Muscle layer of colon (tissue), 2 donors: Measurements from ENCODE around the gene SCAF1.

Experiments used
- H3K27ac ChIP-seq: one replicate; pipeline ENCODE4 v1.7.0; 2013; ENCODE audit warnings: low read depth, mild to moderate bottlenecking, low read length, moderate library complexity
- H3K27me3 ChIP-seq, 2 donors: one replicate each; pipeline ENCODE4 v1.7.0; 2013; ENCODE audit warnings: low read length in 2 of 2, mild to moderate bottlenecking in 2 of 2; ENCODE audit not compliant: insufficient read depth in 2 of 2, control insufficient read depth in 1 of 2
- H3K36me3 ChIP-seq: one replicate; pipeline ENCODE4 v1.7.0; 2013; ENCODE audit warnings: mild to moderate bottlenecking, low read length; ENCODE audit not compliant: insufficient read depth
- H3K4me1 ChIP-seq: one replicate; pipeline ENCODE4 v1.7.0; 2013; ENCODE audit warnings: mild to moderate bottlenecking, low read length; ENCODE audit not compliant: insufficient read depth
- H3K4me3 ChIP-seq, 2 donors: one replicate each; pipeline ENCODE4 v1.7.0; 2013; ENCODE audit warnings: low read length in 2 of 2, low read depth in 1 of 2, mild to moderate bottlenecking in 1 of 2, moderate library complexity in 1 of 2
- H3K9ac ChIP-seq: one replicate; pipeline ENCODE4 v1.7.0; 2013; ENCODE audit warnings: low read length
- H3K9me3 ChIP-seq: one replicate; pipeline ENCODE4 v1.7.0; 2013; ENCODE audit warnings: mild to moderate bottlenecking, low read length
- donor health status: abdominal sarcoma.
- donor health status: Adenocarcinoma of cecum.

Gene SCAF1

DNA sequence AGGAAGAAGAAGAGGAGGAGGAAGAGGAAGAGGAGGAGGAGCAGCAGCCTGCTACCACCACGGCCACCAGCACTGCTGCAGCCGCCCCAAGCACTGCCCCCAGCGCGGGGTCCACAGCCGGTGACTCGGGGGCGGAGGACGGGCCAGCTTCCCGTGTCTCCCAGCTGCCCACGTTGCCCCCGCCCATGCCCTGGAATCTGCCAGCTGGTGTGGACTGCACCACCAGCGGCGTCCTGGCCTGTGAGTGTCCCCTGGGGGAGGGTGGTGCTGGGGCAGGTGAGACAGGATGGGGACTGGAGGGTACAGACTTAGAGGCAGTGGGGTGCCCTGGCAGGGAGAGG is 11.4 kb downstream of the SCAF1 start:
- H3K9me3 ChIP-seq: no peaks in the 10 kb centered on the region
- H3K4me3 ChIP-seq: no peak overlapping the region
- H3K36me3 ChIP-seq: peaks cover 62% of the 10 kb centered on the region

DNA sequence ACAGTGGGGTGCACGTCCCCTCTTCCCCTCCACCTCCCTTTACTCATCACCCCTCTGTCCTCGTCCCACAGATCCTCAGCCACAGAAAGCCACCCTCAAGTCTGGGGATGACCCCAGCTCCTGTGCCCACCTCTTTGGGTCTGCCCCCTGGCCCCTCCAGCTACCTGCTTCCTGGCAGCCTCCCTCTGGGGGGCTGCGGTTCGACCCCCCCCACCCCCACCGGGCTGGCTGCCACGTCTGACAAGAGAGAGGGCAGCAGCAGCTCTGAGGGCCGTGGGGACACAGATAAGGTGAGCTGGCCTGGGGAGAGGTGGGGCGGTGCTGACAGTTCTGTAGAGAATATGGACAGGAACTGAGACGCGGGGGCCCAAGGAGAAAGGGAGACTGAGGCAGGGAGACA is 12.6 kb downstream of the SCAF1 start:
- Histone ChIP-seq H3K27me3 (no peaks in the 10 kb centered on the region), H3K9ac (no peak overlapping the region), H3K27ac (no peak overlapping the region), H3K36me3 (peaks cover 69% of the 10 kb centered on the region), H3K9me3 (no peaks in the 10 kb centered on the region), H3K4me3 (no peak overlapping the region), H3K4me1 (no peaks in the 10 kb centered on the region)

More for the DNA sequence above, 11.4 kb downstream of the SCAF1 start:
- H3K4me1 ChIP-seq: no peaks in the 10 kb centered on the region
- no peaks in the 10 kb centered on the region for H3K27me3 ChIP-seq
- H3K27ac ChIP-seq: no peak overlapping the region
- no peak overlapping the region for H3K9ac ChIP-seq

DNA sequence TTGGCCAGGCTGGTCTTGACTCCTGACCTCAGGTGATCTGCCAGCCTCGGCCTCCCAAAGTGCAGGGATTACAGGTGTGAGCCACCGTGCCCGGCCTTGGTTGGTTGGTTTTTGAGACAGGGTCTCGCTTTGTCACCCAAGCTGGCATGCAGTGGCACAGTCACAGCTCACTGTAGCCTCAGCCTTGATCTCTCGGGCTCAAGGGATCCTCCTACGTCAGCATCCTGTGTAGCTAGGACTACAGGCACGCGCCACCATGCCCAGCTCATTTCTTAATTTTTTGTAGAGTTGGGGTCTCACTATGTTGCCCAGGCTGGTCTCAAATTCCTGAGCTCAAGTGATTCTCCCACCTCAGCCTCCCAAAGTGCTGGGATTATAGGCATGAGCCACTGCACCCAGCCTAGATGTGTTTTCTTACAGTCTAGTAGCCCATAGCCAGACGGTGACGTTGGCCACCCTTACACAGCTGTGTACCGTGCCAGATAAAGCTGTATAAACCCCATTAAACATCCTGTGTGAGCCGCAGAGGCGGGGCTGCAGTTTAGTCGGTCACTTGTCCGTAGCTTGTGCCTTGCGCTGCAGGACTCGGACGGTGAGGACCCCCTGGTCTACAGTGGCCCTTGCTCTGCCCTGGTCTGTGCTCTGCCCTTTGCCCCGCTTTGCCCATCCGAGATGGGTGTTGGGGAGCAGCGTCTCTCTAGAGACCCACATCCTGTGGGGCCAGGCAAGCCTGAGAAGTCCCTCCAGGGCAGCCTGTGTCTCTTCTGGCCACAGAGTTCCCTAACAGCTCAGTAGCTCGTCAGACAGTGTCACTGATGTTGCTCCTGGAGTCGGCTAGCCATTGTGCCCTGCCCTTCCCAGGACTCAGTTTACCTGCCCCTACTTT is 13.8 kb downstream of the SCAF1 start:
- Histone ChIP-seq H3K36me3 (peaks cover 69% of the 10 kb centered on the region), H3K27me3 (no peaks in the 10 kb centered on the region), H3K9me3 (no peaks in the 10 kb centered on the region), H3K4me3 (no peak overlapping the region), H3K27ac (no peak overlapping the region), H3K9ac (no peak overlapping the region), H3K4me1 (no peaks in the 10 kb centered on the region)

DNA sequence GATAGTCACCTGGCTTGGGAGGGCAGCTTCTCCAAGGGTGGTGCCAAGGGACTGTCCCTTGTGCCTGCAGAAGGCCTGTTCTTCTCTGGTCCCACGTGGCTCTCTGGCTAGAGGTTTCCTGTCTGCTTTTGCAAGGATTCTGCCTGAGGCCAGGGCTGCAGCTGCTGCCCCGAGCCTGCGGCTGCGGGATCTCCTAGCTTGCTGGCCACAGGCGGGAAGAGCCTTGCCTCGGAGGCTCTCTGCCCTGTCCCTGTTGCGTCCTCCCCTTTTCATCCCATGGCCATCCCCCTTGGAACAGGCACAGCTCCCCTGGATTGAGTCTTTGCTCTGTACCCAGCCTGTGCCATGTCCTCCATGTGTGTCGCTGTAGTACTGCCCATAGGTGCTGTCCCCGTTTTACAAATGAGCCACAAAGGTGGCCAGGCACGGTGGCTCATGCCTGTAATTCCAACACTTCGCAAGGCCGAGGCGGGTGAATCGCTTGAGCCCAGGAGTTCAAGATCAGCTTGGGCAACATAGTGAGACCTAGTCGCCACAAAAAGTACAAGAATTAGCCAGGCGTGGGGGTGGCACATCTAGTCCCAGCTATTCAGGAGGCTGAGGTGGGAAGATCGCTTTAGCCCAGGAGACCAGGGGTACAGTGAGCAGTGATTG is 14.6 kb downstream of the SCAF1 start:
- no peak overlapping the region for H3K27ac ChIP-seq
- H3K4me3 ChIP-seq: no peak overlapping the region
- H3K4me1 ChIP-seq: no peaks in the 10 kb centered on the region
- no peaks in the 10 kb centered on the region for H3K27me3 ChIP-seq
- no peaks in the 10 kb centered on the region for H3K9me3 ChIP-seq
- peaks cover 77% of the 10 kb centered on the region for H3K36me3 ChIP-seq
- no peak overlapping the region for H3K9ac ChIP-seq

DNA sequence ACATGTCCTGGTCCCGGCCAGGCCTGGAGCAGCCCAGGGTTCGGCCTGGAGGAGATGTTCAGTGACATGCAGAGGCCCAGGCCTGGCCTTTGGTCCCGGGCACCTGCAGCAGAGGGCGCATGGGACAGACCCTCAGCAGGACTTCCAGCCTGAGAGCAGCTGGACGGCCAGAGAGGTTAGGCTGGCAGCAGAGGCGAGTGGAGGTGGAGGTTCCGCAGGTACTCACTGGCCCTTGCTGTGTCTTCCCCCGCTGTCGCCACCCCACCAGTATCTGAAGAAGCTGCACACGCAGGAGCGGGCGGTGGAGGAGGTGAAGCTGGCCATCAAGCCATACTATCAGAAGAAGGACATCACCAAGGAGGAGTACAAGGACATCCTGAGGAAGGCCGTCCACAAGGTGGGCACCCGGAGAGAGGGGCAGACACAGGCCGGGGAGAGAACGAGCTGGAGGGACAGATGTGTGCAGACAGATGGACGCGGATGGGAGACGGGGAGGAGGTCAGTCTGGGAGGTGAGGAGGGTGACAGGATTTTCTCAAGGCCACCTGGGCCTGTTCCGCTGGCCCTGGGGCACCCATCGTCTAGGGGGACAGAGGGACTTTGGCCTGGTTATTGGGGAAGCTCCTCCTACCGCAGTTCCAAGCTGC is 15.6 kb downstream of the SCAF1 start:
- Histone ChIP-seq H3K9ac (no peak overlapping the region), H3K27me3 (no peaks in the 10 kb centered on the region), H3K4me3 (no peak overlapping the region), H3K4me1 (no peaks in the 10 kb centered on the region), H3K27ac (no peak overlapping the region), H3K36me3 (peaks cover 87% of the 10 kb centered on the region), H3K9me3 (no peaks in the 10 kb centered on the region)

DNA sequence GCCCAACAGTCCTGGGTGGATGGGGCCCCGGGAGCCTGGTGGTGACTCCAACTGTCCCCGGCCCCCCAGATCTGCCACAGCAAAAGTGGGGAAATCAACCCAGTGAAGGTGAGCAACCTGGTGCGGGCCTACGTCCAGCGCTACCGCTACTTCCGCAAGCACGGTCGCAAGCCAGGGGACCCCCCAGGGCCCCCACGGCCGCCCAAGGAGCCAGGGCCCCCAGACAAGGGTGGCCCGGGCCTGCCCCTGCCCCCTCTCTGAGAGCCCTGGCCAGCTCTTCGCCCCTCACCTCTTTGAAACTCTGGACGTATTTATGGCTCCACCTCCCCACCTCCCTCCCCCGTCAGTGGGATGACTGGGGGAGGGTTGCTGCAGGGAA is 16.1 kb downstream of the SCAF1 start:
- Histone ChIP-seq H3K4me1 (no peaks in the 10 kb centered on the region), H3K4me3 (no peak overlapping the region), H3K9ac (no peak overlapping the region), H3K9me3 (no peaks in the 10 kb centered on the region), H3K27me3 (no peaks in the 10 kb centered on the region), H3K36me3 (peaks cover 92% of the 10 kb centered on the region), H3K27ac (no peak overlapping the region)

DNA sequence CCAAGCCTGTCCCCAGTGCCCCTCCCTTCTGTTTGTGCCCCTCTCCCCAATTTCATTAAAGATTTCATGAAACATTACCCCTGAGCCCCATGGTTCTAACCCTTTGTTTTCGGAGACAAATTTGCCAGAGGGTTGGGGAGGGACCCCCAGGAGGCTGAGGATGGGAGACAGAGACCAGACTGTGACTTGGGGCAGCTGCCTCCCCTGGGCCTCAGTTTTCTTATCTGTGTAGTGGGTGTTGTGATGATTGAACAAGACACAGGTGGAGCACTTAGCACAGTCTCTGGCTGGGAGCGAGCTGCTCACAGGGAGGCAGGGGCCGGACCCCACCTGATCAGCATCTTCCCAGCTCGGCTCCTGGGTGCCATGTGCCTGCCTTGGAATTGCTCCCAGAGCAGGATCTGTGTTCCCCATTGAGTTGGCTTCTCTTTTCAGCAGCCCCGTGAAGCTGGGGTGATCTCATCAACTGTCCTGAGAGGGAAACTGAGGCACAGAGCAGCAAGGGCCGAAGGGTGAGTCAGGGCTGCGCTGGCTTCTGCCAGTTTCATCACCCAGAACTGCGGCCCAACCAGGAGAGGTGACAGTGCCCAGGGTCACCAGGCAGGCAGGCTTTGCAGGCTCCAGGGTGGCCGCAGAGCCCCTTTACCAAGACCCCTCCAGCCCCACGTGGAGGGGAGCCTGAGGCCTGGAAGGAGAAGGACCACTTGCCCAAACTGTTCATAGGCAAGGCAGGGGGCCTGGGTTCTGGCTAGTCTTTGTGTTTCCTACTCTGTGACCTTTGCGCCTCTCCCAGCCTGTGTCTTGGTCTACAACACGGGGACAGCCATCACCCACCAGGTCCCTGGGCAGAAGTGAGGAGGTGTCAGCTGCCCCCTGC is 16.8 kb downstream of the SCAF1 start:
- no peak overlapping the region for H3K27ac ChIP-seq
- no peaks in the 10 kb centered on the region for H3K9me3 ChIP-seq
- no peaks in the 10 kb centered on the region for H3K27me3 ChIP-seq
- H3K4me3 ChIP-seq: no peak overlapping the region
- H3K4me1 ChIP-seq: peaks cover 4% of the 10 kb centered on the region
- H3K9ac ChIP-seq: no peak overlapping the region
- H3K36me3 ChIP-seq: peaks cover 88% of the 10 kb centered on the region

DNA sequence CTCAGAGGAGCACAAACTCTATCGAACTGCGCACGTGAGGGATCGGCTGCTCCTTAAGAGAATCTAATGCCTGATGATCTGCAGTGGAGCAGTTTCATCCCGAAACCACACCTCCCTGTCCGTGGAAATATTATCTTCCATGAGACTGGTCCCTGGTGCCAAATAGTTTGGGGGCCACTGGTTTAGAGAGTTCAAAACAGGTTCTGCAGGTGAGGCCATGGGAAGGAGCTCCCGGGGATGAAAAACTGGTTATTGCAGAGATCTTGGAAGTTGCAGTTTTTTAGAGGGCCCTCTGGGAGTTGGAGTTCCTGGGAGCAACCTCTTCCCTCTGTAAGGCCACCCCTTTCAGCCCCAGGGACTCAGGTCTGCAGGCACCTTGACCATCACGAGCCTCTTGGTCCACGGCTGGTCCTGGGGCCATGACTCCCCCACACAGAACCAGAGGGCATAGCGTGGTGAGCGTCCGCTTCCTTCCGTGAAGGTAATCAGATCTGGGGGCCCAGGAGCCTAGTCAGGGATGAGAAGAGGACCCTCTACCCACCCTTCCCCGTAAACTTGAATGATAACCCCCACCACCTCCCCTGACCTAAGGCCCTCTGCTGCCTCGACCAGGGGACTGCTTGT is 18.4 kb downstream of the SCAF1 start:
- Histone ChIP-seq H3K27ac (no peak overlapping the region), H3K9ac (no peak overlapping the region), H3K36me3 (peaks cover 75% of the 10 kb centered on the region)

DNA sequence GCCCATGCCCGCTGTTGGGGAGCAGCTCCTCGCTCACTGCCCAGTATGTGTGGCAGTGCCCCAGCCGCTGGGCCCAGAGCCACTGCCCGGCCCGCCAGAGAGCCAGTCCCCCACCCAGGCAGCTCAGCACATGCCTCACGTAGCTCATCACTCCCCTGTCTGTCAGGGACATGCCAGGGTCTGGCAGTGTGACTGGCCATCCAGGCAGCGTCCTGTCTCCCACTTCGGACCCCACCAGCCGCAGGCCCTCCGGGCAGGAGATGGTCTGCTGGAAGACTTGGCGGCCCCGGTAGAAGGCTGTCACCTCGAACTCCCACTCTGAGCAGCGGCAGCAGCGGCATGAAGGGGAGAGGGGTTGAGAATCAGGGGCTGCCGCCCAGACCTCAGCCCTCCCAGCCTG is 20.0 kb downstream of the SCAF1 start:
- peaks cover 60% of the 10 kb centered on the region for H3K36me3 ChIP-seq
- no peak overlapping the region for H3K27ac ChIP-seq

More for the DNA sequence above, 18.4 kb downstream of the SCAF1 start:
- no peaks in the 10 kb centered on the region for H3K9me3 ChIP-seq
- peaks cover 8% of the 10 kb centered on the region for H3K4me1 ChIP-seq
- no peaks in the 10 kb centered on the region for H3K27me3 ChIP-seq
- no peak overlapping the region for H3K4me3 ChIP-seq

DNA sequence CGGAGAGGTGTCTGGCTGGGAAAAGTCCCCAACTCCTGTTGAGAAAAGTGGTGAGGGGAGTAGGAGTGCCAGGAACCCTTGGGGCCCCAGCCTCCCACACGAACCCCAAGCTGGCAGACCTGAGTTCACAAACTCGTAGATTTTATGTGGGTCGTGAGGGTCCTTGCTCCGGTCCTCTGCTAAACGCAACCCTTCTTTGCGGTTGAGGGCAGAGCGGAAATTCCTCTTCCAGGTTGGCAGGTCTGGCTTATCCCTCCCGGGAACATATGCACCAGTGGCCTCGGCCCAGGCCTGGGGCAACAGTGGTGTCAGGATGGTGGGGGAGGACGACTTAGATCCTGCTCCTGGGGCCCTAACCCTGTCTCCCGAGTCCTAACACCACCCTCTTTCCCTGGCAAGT is 21.2 kb downstream of the SCAF1 start:
- no peaks in the 10 kb centered on the region for H3K9me3 ChIP-seq
- H3K27ac ChIP-seq: no peak overlapping the region
- H3K27me3 ChIP-seq: no peaks in the 10 kb centered on the region
- no peak overlapping the region for H3K4me3 ChIP-seq
- H3K9ac ChIP-seq: no peak overlapping the region
- peaks cover 48% of the 10 kb centered on the region for H3K36me3 ChIP-seq
- H3K4me1 ChIP-seq: peaks cover 18% of the 10 kb centered on the region

More for the DNA sequence above, 20.0 kb downstream of the SCAF1 start:
- Histone ChIP-seq H3K4me3 (no peak overlapping the region), H3K9me3 (no peaks in the 10 kb centered on the region), H3K4me1 (peaks cover 18% of the 10 kb centered on the region), H3K9ac (no peak overlapping the region), H3K27me3 (no peaks in the 10 kb centered on the region)
